Activated naive CD4-positive, alpha-beta T cell (primary cell): ENCODE measurements around the gene CTBP2.

ENCODE experiments used
- DNase-seq, 4 experiments: peaks; one replicate each; lab custom pipeline; 2025; lab: John Stamatoyannopoulos, UW

Gene CTBP2

GRCh38 chr10:125024497-125025234 is 135.7 kb downstream of the CTBP2 start:
- no peak for DNase-seq

- DNase-seq: no peak
Observed at GRCh38 chr10:125023862-125024496, 136.4 kb downstream of the CTBP2 start.

- DNase-seq: no peak
Observed at GRCh38 chr10:125023255-125023654, 137.1 kb downstream of the CTBP2 start.

- no peak for DNase-seq
Observed at GRCh38 chr10:125022671-125023070, 137.7 kb downstream of the CTBP2 start.

GRCh38 chr10:125021686-125022344 is 138.5 kb downstream of the CTBP2 start:
- no peak for DNase-seq

- DNase-seq: no peak
Observed at GRCh38 chr10:125020871-125021270, 139.5 kb downstream of the CTBP2 start.

- no peak for DNase-seq
Observed at GRCh38 chr10:125020386-125020785, 140.0 kb downstream of the CTBP2 start.

- DNase-seq: no peak
Observed at GRCh38 chr10:125018576-125019143, 141.7 kb downstream of the CTBP2 start.

GRCh38 chr10:125017547-125018298 is 142.6 kb downstream of the CTBP2 start:
- DNase-seq: no peak

GRCh38 chr10:125016611-125017202 is 143.7 kb downstream of the CTBP2 start:
- DNase-seq: no peak

- DNase-seq: no peak
Observed at GRCh38 chr10:125016123-125016522, 144.2 kb downstream of the CTBP2 start.

GRCh38 chr10:125015356-125015944 is 144.9 kb downstream of the CTBP2 start:
- DNase-seq: no peak

GRCh38 chr10:125014836-125015355 is 145.5 kb downstream of the CTBP2 start:
- DNase-seq: no peak

GRCh38 chr10:125014086-125014830 is 146.1 kb downstream of the CTBP2 start:
- no peak for DNase-seq

- DNase-seq: no peak
Observed at GRCh38 chr10:125013529-125013872, 146.9 kb downstream of the CTBP2 start.

GRCh38 chr10:125012851-125013528 is 147.4 kb downstream of the CTBP2 start:
- DNase-seq: no peak

GRCh38 chr10:125011926-125012705 is 148.2 kb downstream of the CTBP2 start:
- DNase-seq: no peak

GRCh38 chr10:125011171-125011925 is 149.0 kb downstream of the CTBP2 start:
- DNase-seq: no peak
